HG02852 (cell line): ENCODE measurements around the gene ZNF48.

Experiments
- ATAC-seq: cut with Tn5 transposase; IDR thresholded peaks from one replicate; pipeline ENCODE4 v1.9.1; 2021; ENCODE audit warnings: mild to moderate bottlenecking, moderate library complexity; ENCODE audit not compliant: unreplicated experiment

ZNF48 gene

GRCh38 chr16:30358577-30358936 is 36.7 kb upstream of the ZNF48 start:
- ATAC-seq: no peak

GRCh38 chr16:30358990-30359870 is 36.0 kb upstream of the ZNF48 start:
- no peak for ATAC-seq

GRCh38 chr16:30359871-30360170 is 35.4 kb upstream of the ZNF48 start:
- ATAC-seq: no peak

GRCh38 chr16:30361180-30361579 is 34.0 kb upstream of the ZNF48 start:
- no peak for ATAC-seq

- no peak for ATAC-seq
Observed at GRCh38 chr16:30365200-30365599, 30.0 kb upstream of the ZNF48 start.

GRCh38 chr16:30366511-30366910 is 28.7 kb upstream of the ZNF48 start:
- ATAC-seq: no peak

GRCh38 chr16:30367349-30368009 is 27.7 kb upstream of the ZNF48 start:
- no peak for ATAC-seq

- ATAC-seq: no peak
Observed at GRCh38 chr16:30368122-30368791, 27.0 kb upstream of the ZNF48 start.

- no peak for ATAC-seq
Observed at GRCh38 chr16:30368792-30369090, 26.5 kb upstream of the ZNF48 start.

GRCh38 chr16:30369091-30369937 is 25.9 kb upstream of the ZNF48 start:
- no peak for ATAC-seq

GRCh38 chr16:30369938-30370455 is 25.2 kb upstream of the ZNF48 start:
- no peak for ATAC-seq

GRCh38 chr16:30370456-30371247 is 24.6 kb upstream of the ZNF48 start, which contains the start of gene TBC1D10B:
TBC1D10B (minus strand) TSS chr16:30370494; CDS start chr16:30370183, 311 bp downstream.
- ATAC-seq: peak; percentile 73

GRCh38 chr16:30371248-30371816 is 23.9 kb upstream of the ZNF48 start:
- no peak for ATAC-seq

GRCh38 chr16:30372038-30372712 is 23.0 kb upstream of the ZNF48 start:
- ATAC-seq: no peak

- ATAC-seq: no peak
Observed at GRCh38 chr16:30372725-30373124, 22.5 kb upstream of the ZNF48 start.

GRCh38 chr16:30374538-30374937 is 20.7 kb upstream of the ZNF48 start, which contains the start of gene MYL11:
MYL11 (plus strand) TSS chr16:30374802; CDS start chr16:30374858, 56 bp downstream.
- ATAC-seq: no peak

- no peak for ATAC-seq
Observed at GRCh38 chr16:30375864-30376263, 19.4 kb upstream of the ZNF48 start.

GRCh38 chr16:30376461-30376902 is 18.7 kb upstream of the ZNF48 start:
- no peak for ATAC-seq
